Heart right ventricle (tissue), 16 donors: ENCODE data around the gene OAS1. TPM values are rescaled to one million over a fixed set of nuclear protein-coding genes. Genes with fewer than 3 reads are reported as not detected.

Experiments
- ATAC-seq, 8 donors: fragments of 200-7000 bp; cut with Tn5 transposase; one replicate each; pipeline ENCODE4 v1.9.1; 2020; ENCODE audit warnings: mild to moderate bottlenecking in 8 of 8, moderate library complexity in 8 of 8, moderate number of reproducible peaks in 1 of 8
- DNase-seq, 2 donors: peaks; one replicate each; pipeline ENCODE4 v3.0.0-alpha.2; 2020
- H3K27ac ChIP-seq, 10 donors: fragments of 200-600 bp; sonication (generic) in 2 of 10; one replicate each; pipeline versions ENCODE4 v1.5.0 to v1.8.0; 2020 to 2022; ENCODE audit warnings: mild to moderate bottlenecking in 3 of 10
- H3K27me3 ChIP-seq, 7 donors: fragments of 200-600 bp; one replicate each; pipeline ENCODE4 v1.8.0; 2021 to 2022; ENCODE audit warnings: mild to moderate bottlenecking in 2 of 7
- H3K36me3 ChIP-seq, 9 donors: fragments of 200-600 bp; sonication (generic) in 1 of 9; one replicate each; pipeline versions ENCODE4 v1.5.0 to v1.8.0; 2020 to 2022; ENCODE audit warnings: mild to moderate bottlenecking in 2 of 9
- H3K4me1 ChIP-seq, 9 donors: fragments of 200-600 bp; sonication (generic) in 1 of 9; one replicate each; pipeline versions ENCODE4 v1.5.0 to v1.8.0; 2020 to 2022; ENCODE audit warnings: mild to moderate bottlenecking in 4 of 9
- H3K4me3 ChIP-seq, 10 donors: fragments of 200-600 bp; sonication (generic) in 2 of 10; one replicate each; pipeline versions ENCODE4 v1.5.0 to v1.8.0; 2020 to 2022; ENCODE audit warnings: mild to moderate bottlenecking in 7 of 10, moderate library complexity in 2 of 10
- H3K9me3 ChIP-seq, 11 donors: fragments of 200-600 bp in 10 of 11; sonication (generic) in 2 of 11; one replicate each; pipeline versions ENCODE4 v1.5.0 to v1.8.0; 2013 to 2022; ENCODE audit warnings: mild to moderate bottlenecking in 2 of 11, control low read depth in 1 of 11, moderate library complexity in 1 of 11
- CTCF ChIP-seq, 9 donors: fragments of 200-600 bp; sonication (generic) in 2 of 9; IDR thresholded peaks; one replicate each; pipeline versions ENCODE4 v1.5.0 to v1.8.0; 2021 to 2022; ENCODE audit warnings: antibody characterized with exemption in 9 of 9, mild to moderate bottlenecking in 5 of 9, moderate library complexity in 1 of 9
- WGBS, 2 donors: extraction: QIAGEN DNeasy Blood & Tissue Kit; methylation state at CpG; one replicate each; pipeline ENCODE4 v1.1.7; 2013; ENCODE audit warnings: inconsistent platforms in 1 of 2; 5-methylcytosine and 5-hydroxymethylcytosine counted together
- intact Hi-C, 10 donors: fragments of 100-400 bp; cut with DNase I; formaldehyde crosslinking; loops; one replicate each; pipeline versions ENCODE4 v1.11.1 to v1.14.2; 2022
- polyA plus RNA-seq, 2 donors: library from polyadenylated mRNA; stranded (reverse); fragments of 200-250 nt; gene quantifications; one replicate each; pipeline ENCODE4 v1.2.3, GENCODE V29; 2013
- total RNA-seq, 10 donors: library from RNA; stranded (reverse); fragmentation: NEBNext Ultra II Directional in 3 of 10; extraction: Animal tissue kit (Norgen Biotek cat#: 25700) in 3 of 10; gene quantifications; one replicate each; pipeline versions ENCODE4 v1.2.1 to v1.2.4, GENCODE V29; 2021 to 2023
- donor health status: Arrhythmogenic right ventricular cardiomyopathy.
- donor health status: ischemic (EF 13 %, LVEDD 7.1; RV severe dilation, severe dysfunction).
- donor health status: healthy with polysubstance abuse.
- donor health status: DM: no; HTN: yes; CAD: no.
- donor health status: DM: no; HTN: no; CAD: no.
- donor health status: ischemic (EF 25% LVEDD 6.9; RV normal size, moderate dysfunction).
- donor health status: ischemic (EF 25% LVEDD 5.7; RV mildly dilated, moderate dysfunction).
- donor health status: healthy.
- donor health status: DM: yes; HTN: yes; CAD: no.
- donor health status: Ischemic cardiomyopathy.
- donor health status: ischemic (EF 35%, LVEDD 5.7; RV mildly dilated, moderate dysfunction).
- donor health status: nonischemic (EF 11% LVEDD 7.7; RV severe dilation, severe dysfunction).
- donor health status: DM: yes; HTN: yes; CAD: no.
- donor health status: PGD.
- donor health status: ischemic (EF 29% LVEDD 5.4; RV normal size, mild dysfunction).
- donor health status: nonischemic (EF 23%, LVEDD 6.1; RV moderate dilation, normal function).

Gene OAS1
- total and polyA plus RNA-seq, 12 donors = 4.1 to 20.3 (median 6.5) TPM

GRCh38 chr12:112962561-112962960 is 55.8 kb downstream of the OAS1 start:
- ATAC-seq (no peak), DNase-seq (no peak)
- no peak overlapping the region for H3K27ac ChIP-seq
- H3K4me1 ChIP-seq = no peaks in the 10 kb centered on the region
- H3K4me3 ChIP-seq = no peak overlapping the region
- H3K9me3 ChIP-seq = peaks cover 0 to 17% (median 0%) of the 10 kb centered on the region in 11 donors
- peaks cover 0 to 3% (median 0%) of the 10 kb centered on the region in 7 donors for H3K27me3 ChIP-seq
- H3K36me3 ChIP-seq = peaks cover 0 to 98% (median 45%) of the 10 kb centered on the region in 9 donors
- TF ChIP-seq CTCF (IDR thresholded peaks at IDR 0.05) = no peak
- 95 to 97% methylated on average over 7 of the region's 7 CpGs for WGBS, 2 donors
- intact Hi-C loops = no loop called here

GRCh38 chr12:112963227-112963861 is 56.6 kb downstream of the OAS1 start:
- DNase-seq (no peak), ATAC-seq (no peak)
- H3K36me3 ChIP-seq = peaks cover 0 to 100% (median 52%) of the 10 kb centered on the region in 9 donors
- no peak overlapping the region for H3K4me3 ChIP-seq
- peaks cover 0 to 3% (median 0%) of the 10 kb centered on the region in 7 donors for H3K27me3 ChIP-seq
- H3K4me1 ChIP-seq = no peaks in the 10 kb centered on the region
- H3K27ac ChIP-seq = no peak overlapping the region
- intact Hi-C loops = no loop called here
- no peak for TF ChIP-seq CTCF (IDR thresholded peaks at IDR 0.05)
- 87% methylated on average over 14 of the region's 14 CpGs for WGBS, 2 donors
- H3K9me3 ChIP-seq = peaks cover 0 to 12% (median 0%) of the 10 kb centered on the region in 11 donors

GRCh38 chr12:112964067-112964670 is 57.4 kb downstream of the OAS1 start:
- ATAC-seq (no peak), DNase-seq (no peak)
- Histone ChIP-seq H3K9me3 (peaks cover 0 to 5% (median 0%) of the 10 kb centered on the region in 11 donors), H3K27ac (no peak overlapping the region), H3K27me3 (peaks cover 0 to 3% (median 0%) of the 10 kb centered on the region in 7 donors), H3K4me1 (no peaks in the 10 kb centered on the region), H3K36me3 (peaks cover 0 to 99% (median 48%) of the 10 kb centered on the region in 9 donors), H3K4me3 (no peak overlapping the region)
- no peak for TF ChIP-seq CTCF (IDR thresholded peaks at IDR 0.05)
- WGBS, 2 donors = 96 to 97% methylated on average over 6 of the region's 6 CpGs
- intact Hi-C loops = no loop called here

- WGBS, 2 donors = 87 to 89% methylated on average over 4 of the region's 4 CpGs
- Histone ChIP-seq H3K27ac (no peak overlapping the region), H3K9me3 (no peaks in the 10 kb centered on the region), H3K4me3 (no peak overlapping the region), H3K27me3 (peaks cover 0 to 3% (median 0%) of the 10 kb centered on the region in 7 donors), H3K4me1 (no peaks in the 10 kb centered on the region), H3K36me3 (peaks cover 0 to 100% (median 41%) of the 10 kb centered on the region in 9 donors)
- TF ChIP-seq CTCF (IDR thresholded peaks at IDR 0.05) = no peak
- intact Hi-C loops = no loop called here
- no peak for DNase-seq
- no peak for ATAC-seq
Measured at GRCh38 chr12:112964915-112965314, 58.2 kb downstream of the OAS1 start.
